HCT116 (cell line): ENCODE results near the gene KCNQ4. TPM values are rescaled to one million over a fixed set of nuclear protein-coding genes. Genes with fewer than 3 reads are reported as not detected.

Source experiments
- ATAC-seq: fragments of 200-7000 bp; cut with Tn5 transposase; 2 replicates; pipeline ENCODE4 v1.9.1; 2020; ENCODE audit warnings: mild to moderate bottlenecking, moderate library complexity
- BruUV-seq: library from RNA; stranded (reverse); fragments of 400-500 nt; replicated peaks from 2 replicates; lab custom pipeline; 2021; lab: Mats Ljungman, UMichigan
- CTCF ChIA-PET: fragments of 300-600 bp; sonication (Branson Sonifier 250); formaldehyde crosslinking; loops from one replicate; lab custom pipeline; 2021; ENCODE audit warnings: antibody characterized with exemption; lab: Charles Lee
- POLR2A ChIA-PET: fragments of 300-600, 350-600 bp; sonication (Branson Sonifier 250); formaldehyde crosslinking; loops from one replicate; lab custom pipeline; 2021; ENCODE audit warnings: antibody characterized with exemption; lab: Charles Lee
- RAD21 ChIA-PET, 2 experiments: fragments of 300-600 bp; sonication (Branson Sonifier 250); formaldehyde crosslinking; loops; one replicate each; lab custom pipeline; 2023; ENCODE audit warnings: low total read pairs in 2 of 2; ENCODE audit not compliant: uncharacterized antibody in 2 of 2, unreplicated experiment in 2 of 2, low non-redundant PET in 1 of 2; lab: Charles Lee
- DNase-seq: peaks from one replicate; pipeline ENCODE4 v3.0.0-alpha.2; 2010; ENCODE audit warnings: low read depth, low spot score
- H2AFZ ChIP-seq: fragments of 200-600 bp; shearing (Covaris generic), sonication (generic); 2 replicates; pipeline ENCODE4 v1.6.1; 2017; ENCODE audit warnings: low read depth, mixed run types, mixed read lengths, antibody characterized with exemption, low read length; ENCODE audit not compliant: poor library complexity, severe bottlenecking
- H3K27ac ChIP-seq: 2 replicates; pipeline ENCODE4 v1.5.1; 2012; ENCODE audit warnings: low read depth, low read length
- H3K27me3 ChIP-seq: fragments of 200-600 bp; sonication (generic); 2 replicates; pipeline ENCODE4 v1.6.1; 2016; ENCODE audit warnings: mixed run types, low read length, mixed read lengths; ENCODE audit not compliant: insufficient read depth
- H3K36me3 ChIP-seq, 2 experiments: fragments of 200-500 bp in 1 of 2; fragments of 200-600 bp in 1 of 2; sonication (Bioruptor generic) in 1 of 2; sonication (generic) in 1 of 2; 2 replicates each; pipeline versions ENCODE4 v1.5.1 to v1.6.1; 2014 to 2016; ENCODE audit warnings: low read length in 2 of 2, inconsistent platforms in 1 of 2, mixed read lengths in 1 of 2, mixed run types in 1 of 2; ENCODE audit not compliant: insufficient read depth in 2 of 2, control insufficient read depth in 1 of 2
- H3K4me1 ChIP-seq, 2 experiments: fragments of 200-600 bp in 1 of 2; sonication (generic) in 1 of 2; 2 replicates each; pipeline versions ENCODE4 v1.5.1 to v1.6.1; 2012 to 2017; ENCODE audit warnings: low read length in 2 of 2, inconsistent platforms in 1 of 2, mild to moderate bottlenecking in 1 of 2, mixed read lengths in 1 of 2, mixed run types in 1 of 2, moderate library complexity in 1 of 2; ENCODE audit not compliant: insufficient read depth in 2 of 2, control insufficient read depth in 1 of 2
- H3K4me2 ChIP-seq: fragments of 200-600 bp; sonication (generic); 2 replicates; pipeline ENCODE4 v1.6.1; 2017; ENCODE audit warnings: mixed run types, low read length, mixed read lengths
- H3K4me3 ChIP-seq, 2 experiments: fragments of 200-600 bp in 1 of 2; sonication (generic) in 1 of 2; replicated peaks in 1 of 2; 2 replicates each; pipeline ENCODE4 v1.5.1; 2011 to 2016; ENCODE audit warnings: low read length in 2 of 2, control low read depth in 1 of 2, low read depth in 1 of 2, mild to moderate bottlenecking in 1 of 2, mixed read lengths in 1 of 2, mixed run types in 1 of 2
- H3K79me2 ChIP-seq: fragments of 200-600 bp; sonication (generic); 2 replicates; pipeline ENCODE4 v1.6.1; 2017; ENCODE audit warnings: mild to moderate bottlenecking, mixed run types, low read length, moderate library complexity, mixed read lengths; ENCODE audit not compliant: insufficient read depth
- H3K9ac ChIP-seq: fragments of 200-600 bp; sonication (generic); 2 replicates; pipeline ENCODE4 v1.6.1; 2016; ENCODE audit warnings: low read length, mixed read lengths
- H3K9me2 ChIP-seq: fragments of 200-600 bp; sonication (generic), shearing (Covaris generic); 2 replicates; pipeline ENCODE4 v1.6.1; 2017; ENCODE audit warnings: mixed run types, mild to moderate bottlenecking, moderate library complexity; ENCODE audit not compliant: insufficient read depth
- H3K9me3 ChIP-seq, 2 experiments: fragments of 200-500 bp in 1 of 2; fragments of 200-600 bp in 1 of 2; sonication (Bioruptor generic) in 1 of 2; sonication (generic) in 1 of 2; 2 replicates each; pipeline ENCODE4 v1.6.1; 2014 to 2017; ENCODE audit warnings: low read length in 2 of 2, mixed read lengths in 2 of 2, inconsistent platforms in 1 of 2, low read depth in 1 of 2, mild to moderate bottlenecking in 1 of 2, mixed run types in 1 of 2, moderate library complexity in 1 of 2; ENCODE audit not compliant: control insufficient read depth in 1 of 2, insufficient read depth in 1 of 2
- H4K20me1 ChIP-seq: fragments of 200-600 bp; sonication (generic), shearing (Covaris generic); 2 replicates; pipeline ENCODE4 v1.6.1; 2017; ENCODE audit warnings: mixed run types, mild to moderate bottlenecking, moderate library complexity; ENCODE audit not compliant: insufficient read depth
- ATF3 ChIP-seq: IDR thresholded peaks from 2 replicates; pipeline ENCODE4 v1.6.1; 2012
- CBX3 ChIP-seq: IDR thresholded peaks from 2 replicates; pipeline ENCODE4 v1.6.1; 2012; ENCODE audit warnings: low read depth
- CTCF ChIP-seq, 3 experiments: fragments of 200-600 bp in 1 of 3; sonication (generic) in 1 of 3; IDR thresholded peaks in 2 of 3; conservative IDR thresholded peaks in 1 of 3; 2 replicates each; pipeline ENCODE4 v1.5.1; 2012 to 2017; ENCODE audit warnings: low read depth in 2 of 3, low read length in 2 of 3, antibody characterized with exemption in 1 of 3, borderline replicate concordance in 1 of 3, control low read depth in 1 of 3, mild to moderate bottlenecking in 1 of 3, mixed read lengths in 1 of 3, mixed run types in 1 of 3, moderate library complexity in 1 of 3; ENCODE audit not compliant: insufficient read depth in 1 of 3
- ELF1 ChIP-seq: IDR thresholded peaks from 2 replicates; pipeline ENCODE4 v1.6.1; 2012; ENCODE audit warnings: low read depth, borderline replicate concordance
- EZH2 ChIP-seq: fragments of 200-600 bp; sonication (generic); IDR thresholded peaks from 2 replicates; pipeline ENCODE4 v1.6.1; 2017; ENCODE audit warnings: antibody characterized with exemption, mixed run types
- EZH2phosphoT487 ChIP-seq: fragments of 200-600 bp; IDR thresholded peaks from 2 replicates; pipeline ENCODE4 v1.6.1; 2018; ENCODE audit warnings: antibody characterized with exemption, borderline replicate concordance
- FOSL1 ChIP-seq: IDR thresholded peaks from 2 replicates; pipeline ENCODE4 v1.6.1; 2012; ENCODE audit warnings: low read depth
- JUND ChIP-seq: IDR thresholded peaks from 2 replicates; pipeline ENCODE4 v1.6.1; 2012
- MAX ChIP-seq: IDR thresholded peaks from 2 replicates; pipeline ENCODE4 v1.6.1; 2012
- POLR2A ChIP-seq: IDR thresholded peaks from 2 replicates; pipeline ENCODE4 v1.7.0; 2011; ENCODE audit warnings: borderline replicate concordance; ENCODE audit not compliant: insufficient read depth, insufficient read length; ENCODE audit errors: extremely low read depth
- POLR2AphosphoS5 ChIP-seq: IDR thresholded peaks from 2 replicates; pipeline ENCODE4 v1.6.1; 2011; ENCODE audit warnings: mild to moderate bottlenecking, low read depth, low read length, moderate library complexity
- RAD21 ChIP-seq: IDR thresholded peaks from 2 replicates; pipeline ENCODE4 v1.6.1; 2012; ENCODE audit warnings: low read depth, mild to moderate bottlenecking
- REST ChIP-seq: IDR thresholded peaks from 2 replicates; pipeline ENCODE4 v1.6.1; 2012; ENCODE audit warnings: low read depth
- SIN3A ChIP-seq: IDR thresholded peaks from 2 replicates; pipeline ENCODE4 v1.6.1; 2012; ENCODE audit warnings: low read depth
- SP1 ChIP-seq: IDR thresholded peaks from 2 replicates; pipeline ENCODE4 v1.6.1; 2012; ENCODE audit warnings: low read depth
- SRF ChIP-seq: IDR thresholded peaks from 2 replicates; pipeline ENCODE4 v1.6.1; 2012; ENCODE audit warnings: low read depth
- TCF7L2 ChIP-seq: IDR thresholded peaks from 2 replicates; pipeline ENCODE4 v1.7.0; 2011; ENCODE audit warnings: borderline replicate concordance, inconsistent platforms; ENCODE audit not compliant: insufficient read depth, insufficient read length; ENCODE audit errors: extremely low read depth
- ZBTB33 ChIP-seq: IDR thresholded peaks from 2 replicates; pipeline ENCODE4 v1.6.1; 2011; ENCODE audit warnings: mild to moderate bottlenecking, low read length, moderate library complexity; ENCODE audit not compliant: insufficient replicate concordance; ENCODE audit errors: extremely low read depth
- ZFX ChIP-seq: fragments of 450-650 bp; IDR thresholded peaks from 2 replicates; pipeline ENCODE4 v1.6.1; 2017
- ZNF274 ChIP-seq: fragments of 200-500 bp; sonication (Bioruptor generic); IDR thresholded peaks from 2 replicates; pipeline ENCODE4 v1.6.1; 2014; ENCODE audit warnings: mild to moderate bottlenecking, low read depth, low read length, inconsistent platforms
- intact Hi-C: fragments of 100-400 bp; cut with micrococcal nuclease; formaldehyde crosslinking; loops from 2 replicates; pipeline ENCODE4 v1.10.0; 2022
- total RNA-seq: library from RNA; stranded (reverse); gene quantifications from one replicate; pipeline ENCODE4 v1.2.1, GENCODE V29; 2021; ENCODE audit not compliant: unreplicated experiment

KCNQ4 gene
- total RNA-seq, 1 experiment from 2014 or later = 4.1 TPM

GRCh38 chr1:40823983-40824382 is 40.4 kb downstream of the KCNQ4 start:
- TF ChIP-seq TCF7L2 (no peak), RAD21 (no peak), CBX3 (no peak), ZBTB33 (no peak), ZNF274 (no peak), REST (no peak), ZFX (no peak), MAX (no peak), POLR2AphosphoS5 (no peak), JUND (no peak), EZH2phosphoT487 (no peak), POLR2A (no peak), ATF3 (no peak), SRF (no peak), SIN3A (no peak), EZH2 (no peak), SP1 (no peak), CTCF (IDR thresholded peaks at IDR 0.05 in 2 of 3, conservative IDR thresholded peaks at IDR 0.05 in 1 of 3; ENCODE audit: borderline replicate concordance in 1 of 3, insufficient read depth in 1 of 3, low read depth in 2 of 3, low read length in 2 of 3) (no peak), ELF1 (no peak), FOSL1 (no peak)
- ChIA-PET RAD21 (no interaction called here), POLR2A (no interaction called here), CTCF (no interaction called here)
- no peaks in the 10 kb centered on the region for H3K27me3 ChIP-seq
- H3K9me3 ChIP-seq = no peaks in the 10 kb centered on the region
- no peak overlapping the region for H3K27ac ChIP-seq
- no peak overlapping the region for H3K4me2 ChIP-seq
- DNase-seq = no peak
- no peak overlapping the region for H2AFZ ChIP-seq
- H3K79me2 ChIP-seq = no peaks in the 10 kb centered on the region
- H3K9me2 ChIP-seq = no peaks in the 10 kb centered on the region
- H3K4me3 ChIP-seq = no peak overlapping the region
- H3K4me1 ChIP-seq = no peaks in the 10 kb centered on the region
- H3K36me3 ChIP-seq = 0 out of 4 replicates have a peak, but pooled peaks cover 0 to 4% of the 10 kb centered on the region in 2 experiments
- BruUV-seq = no TSS peak
- H3K9ac ChIP-seq = no peak overlapping the region
- no peak for ATAC-seq
- intact Hi-C loops = no loop called here
- no peaks in the 10 kb centered on the region for H4K20me1 ChIP-seq
